GM12874 (cell line): ENCODE data around the gene ADAM12.

Experiments used
- CTCF ChIP-seq: IDR thresholded peaks from 2 replicates; pipeline ENCODE4 v1.5.1; 2011; ENCODE audit warnings: low read depth, mild to moderate bottlenecking, control low read depth, low read length, moderate library complexity; ENCODE audit not compliant: insufficient read depth

ADAM12 gene

GRCh38 chr10:126324826-126325225 lies 63.5 kb downstream of the ADAM12 start:
- no peak for TF ChIP-seq CTCF

- TF ChIP-seq CTCF: no peak
These were observed 66.8 kb downstream of the ADAM12 start for GRCh38 chr10:126321440-126321839.

GRCh38 chr10:126317751-126318150 lies 70.5 kb downstream of the ADAM12 start:
- TF ChIP-seq CTCF: no peak

- no peak for TF ChIP-seq CTCF
These were observed 72.6 kb downstream of the ADAM12 start for GRCh38 chr10:126315494-126316177.

- TF ChIP-seq CTCF: no peak
These were observed 73.3 kb downstream of the ADAM12 start for GRCh38 chr10:126314863-126315493.

GRCh38 chr10:126312167-126312566 lies 76.1 kb downstream of the ADAM12 start:
- TF ChIP-seq CTCF: no peak

- TF ChIP-seq CTCF: no peak
These were observed 78.9 kb downstream of the ADAM12 start for GRCh38 chr10:126309228-126309883.
